Mesendoderm (in vitro differentiated cells): ENCODE data around the gene GHITM.

Source experiments
- DNase-seq: peaks from one replicate; pipeline ENCODE4 v3.0.0; 2013
- H2AK5ac ChIP-seq: 2 replicates; pipeline ENCODE4 v1.6.1; 2013; ENCODE audit warnings: low read length, inconsistent platforms
- H2BK120ac ChIP-seq: 2 replicates; pipeline ENCODE4 v1.6.1; 2013; ENCODE audit warnings: low read depth, mild to moderate bottlenecking, low read length, moderate library complexity, mixed read lengths
- H2BK15ac ChIP-seq: replicated peaks from 2 replicates; pipeline ENCODE4 v1.6.1; 2013; ENCODE audit warnings: low read depth, mild to moderate bottlenecking, moderate library complexity
- H2BK5ac ChIP-seq: 2 replicates; pipeline ENCODE4 v1.6.1; 2013; ENCODE audit warnings: low read length, inconsistent platforms
- H3K18ac ChIP-seq: 2 replicates; pipeline ENCODE4 v1.6.1; 2013; ENCODE audit warnings: mild to moderate bottlenecking, low read length, mixed read lengths
- H3K23ac ChIP-seq: one replicate; pipeline ENCODE4 v1.6.1; 2013; ENCODE audit warnings: low read length
- H3K27ac ChIP-seq: 2 replicates; pipeline ENCODE4 v1.5.1; 2013; ENCODE audit warnings: low read depth, mild to moderate bottlenecking, inconsistent platforms, low read length, moderate library complexity
- H3K27me3 ChIP-seq: 2 replicates; pipeline ENCODE4 v1.6.1; 2013; ENCODE audit warnings: low read length, control low read depth, mild to moderate bottlenecking, inconsistent platforms; ENCODE audit not compliant: insufficient read depth, poor library complexity
- H3K36me3 ChIP-seq: 2 replicates; pipeline ENCODE4 v1.6.1; 2013; ENCODE audit warnings: low read length, inconsistent platforms; ENCODE audit not compliant: control insufficient read depth, insufficient read depth
- H3K4ac ChIP-seq: one replicate; pipeline ENCODE4 v1.6.1; 2013; ENCODE audit warnings: low read depth, mild to moderate bottlenecking, low read length, moderate library complexity
- H3K4me1 ChIP-seq: 2 replicates; pipeline ENCODE4 v1.6.1; 2013; ENCODE audit warnings: low read depth, low read length, inconsistent platforms; ENCODE audit not compliant: control insufficient read depth
- H3K4me2 ChIP-seq: 2 replicates; pipeline ENCODE4 v1.6.1; 2013; ENCODE audit warnings: low read length
- H3K4me3 ChIP-seq: 2 replicates; pipeline ENCODE4 v1.5.1; 2013; ENCODE audit warnings: mild to moderate bottlenecking, low read length
- H3K56ac ChIP-seq: one replicate; pipeline ENCODE4 v1.6.1; 2013; ENCODE audit warnings: low read length
- H3K79me1 ChIP-seq: 2 replicates; pipeline ENCODE4 v1.6.1; 2013; ENCODE audit warnings: low read length, inconsistent platforms
- H3K79me2 ChIP-seq: 2 replicates; pipeline ENCODE4 v1.6.1; 2013; ENCODE audit warnings: mild to moderate bottlenecking, low read length; ENCODE audit not compliant: control insufficient read depth, insufficient read depth
- H3K9ac ChIP-seq: 2 replicates; pipeline ENCODE4 v1.6.1; 2013; ENCODE audit warnings: low read length, inconsistent platforms
- H4K5ac ChIP-seq: one replicate; pipeline ENCODE4 v1.6.1; 2013; ENCODE audit warnings: low read length
- H4K8ac ChIP-seq: one replicate; pipeline ENCODE4 v1.6.1; 2013; ENCODE audit warnings: low read depth, mild to moderate bottlenecking, control low read depth, low read length, moderate library complexity
- WGBS: extraction: QIAGEN DNeasy Blood & Tissue Kit; methylation state at CpG from one replicate; pipeline ENCODE4 v1.1.7; 2013; ENCODE audit warnings: low lambda C conversion rate, missing lambda C conversion rate; ENCODE audit not compliant: insufficient coverage; ENCODE audit errors: extremely low coverage; 5-methylcytosine and 5-hydroxymethylcytosine counted together

Gene GHITM

DNA sequence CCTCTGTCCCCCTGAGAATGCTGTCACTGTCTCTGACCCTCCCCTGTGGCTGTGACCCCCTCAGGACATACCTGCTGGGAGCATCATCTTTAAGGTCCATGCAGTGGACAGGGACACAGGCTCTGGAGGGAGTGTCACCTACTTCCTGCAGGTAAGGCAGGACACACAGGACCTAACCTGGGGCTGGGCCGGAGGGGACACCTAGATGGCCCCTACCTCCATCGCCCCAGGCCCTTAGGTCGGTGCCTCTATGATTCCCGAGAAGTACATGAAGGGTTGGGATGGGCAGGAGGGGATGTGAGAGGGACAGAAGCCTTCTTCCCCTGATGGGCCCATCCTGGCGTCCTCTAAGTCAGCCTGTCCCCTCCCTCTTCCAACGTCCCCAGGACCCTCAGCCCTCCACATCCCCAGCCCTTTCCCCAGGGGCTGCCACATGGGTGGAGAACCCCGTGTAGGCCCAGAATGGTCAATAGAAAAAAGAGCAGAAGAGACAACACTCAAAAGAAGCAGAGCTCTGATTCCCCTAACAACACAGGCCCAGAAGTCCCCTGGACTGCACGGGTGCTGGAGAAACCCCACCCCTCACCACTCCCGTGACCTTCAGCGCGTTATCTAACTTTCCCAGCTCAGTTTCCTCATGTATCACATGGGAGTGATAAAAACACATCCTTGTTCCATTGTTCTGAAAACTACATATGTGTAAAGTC is 61.4 kb downstream of the GHITM start:
- Histone ChIP-seq H3K4me2 (no peak overlapping the region), H2BK5ac (no peak overlapping the region), H3K18ac (no peak overlapping the region), H3K4ac (no peak overlapping the region), H4K5ac (no peak overlapping the region), H3K79me1 (no peaks in the 10 kb centered on the region), H2BK120ac (no peak overlapping the region), H3K23ac (no peak overlapping the region), H3K27me3 (peaks cover 4% of the 10 kb centered on the region), H3K4me3 (no peak overlapping the region), H2BK15ac (no peak overlapping the region), H3K9ac (no peak overlapping the region), H3K4me1 (no peaks in the 10 kb centered on the region), H3K79me2 (no peaks in the 10 kb centered on the region), H2AK5ac (no peak overlapping the region), H3K56ac (no peak overlapping the region), H4K8ac (no peak overlapping the region), H3K36me3 (no peaks in the 10 kb centered on the region), H3K27ac (no peak overlapping the region)
- no peak for DNase-seq
- no CpG with 5 or more reads among the region's 11 CpGs for WGBS

DNA sequence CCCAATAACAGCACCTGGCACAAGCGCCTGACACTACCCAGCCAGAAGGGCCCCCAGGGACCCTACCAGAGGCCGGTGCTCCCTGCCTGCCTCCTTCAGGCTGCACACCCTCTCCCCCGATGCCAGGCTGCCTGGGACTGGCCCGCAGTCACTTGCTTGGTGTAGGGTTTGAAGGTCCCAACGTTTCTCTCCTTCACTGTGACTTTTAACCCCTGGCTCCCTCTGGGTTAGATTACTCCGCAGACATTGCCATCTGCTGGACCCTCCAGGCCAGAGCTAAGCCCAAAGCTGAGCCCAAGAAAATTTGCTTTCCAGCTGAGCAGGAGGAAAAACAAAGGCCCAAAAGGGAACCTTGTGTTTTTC is 61.9 kb downstream of the GHITM start:
- H2BK120ac ChIP-seq = no peak overlapping the region
- no peak overlapping the region for H2AK5ac ChIP-seq
- H3K79me2 ChIP-seq = no peaks in the 10 kb centered on the region
- H3K4me1 ChIP-seq = no peaks in the 10 kb centered on the region
- H3K9ac ChIP-seq = no peak overlapping the region
- no peak overlapping the region for H3K56ac ChIP-seq
- no peak overlapping the region for H2BK5ac ChIP-seq
- H3K4ac ChIP-seq = no peak overlapping the region
- no peak overlapping the region for H3K4me2 ChIP-seq
- no peak overlapping the region for H3K18ac ChIP-seq
- WGBS = no CpG with 5 or more reads among the region's 6 CpGs
- H3K4me3 ChIP-seq = no peak overlapping the region
- no peak overlapping the region for H3K27ac ChIP-seq
- H3K79me1 ChIP-seq = no peaks in the 10 kb centered on the region
- DNase-seq = no peak
- H4K5ac ChIP-seq = no peak overlapping the region
- no peak overlapping the region for H2BK15ac ChIP-seq
- no peak overlapping the region for H3K23ac ChIP-seq
- H3K36me3 ChIP-seq = no peaks in the 10 kb centered on the region
- H3K27me3 ChIP-seq = no peaks in the 10 kb centered on the region
- H4K8ac ChIP-seq = no peak overlapping the region

DNA sequence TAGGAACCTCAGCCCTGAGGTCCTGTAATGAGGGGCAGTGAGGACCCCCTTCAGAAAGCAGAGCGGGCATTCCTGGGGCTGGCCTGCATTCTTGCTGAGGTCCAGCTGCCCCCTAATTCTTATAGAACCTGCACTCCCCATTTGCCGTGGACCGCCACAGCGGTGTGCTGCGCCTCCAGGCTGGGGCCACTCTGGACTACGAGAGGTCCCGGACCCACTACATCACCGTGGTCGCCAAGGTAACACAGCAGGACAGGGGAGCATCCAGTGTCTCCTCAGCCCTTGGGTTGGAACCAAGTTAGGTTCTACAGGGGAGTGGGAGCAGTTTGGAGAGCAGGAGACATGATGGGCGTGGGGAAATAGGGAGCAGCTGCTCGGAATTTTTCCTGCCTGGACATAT is 62.4 kb downstream of the GHITM start:
- Histone ChIP-seq H3K4me2 (no peak overlapping the region), H3K27ac (no peak overlapping the region), H2BK5ac (no peak overlapping the region), H3K56ac (no peak overlapping the region), H3K4me3 (no peak overlapping the region), H4K8ac (no peak overlapping the region), H3K4me1 (no peaks in the 10 kb centered on the region), H3K23ac (no peak overlapping the region), H3K18ac (no peak overlapping the region), H3K79me1 (no peaks in the 10 kb centered on the region), H2BK15ac (no peak overlapping the region), H4K5ac (no peak overlapping the region), H2AK5ac (no peak overlapping the region), H3K9ac (no peak overlapping the region), H3K36me3 (no peaks in the 10 kb centered on the region), H3K79me2 (no peaks in the 10 kb centered on the region), H3K4ac (no peak overlapping the region), H3K27me3 (no peaks in the 10 kb centered on the region), H2BK120ac (no peak overlapping the region)
- no CpG with 5 or more reads among the region's 11 CpGs for WGBS
- DNase-seq = no peak

DNA sequence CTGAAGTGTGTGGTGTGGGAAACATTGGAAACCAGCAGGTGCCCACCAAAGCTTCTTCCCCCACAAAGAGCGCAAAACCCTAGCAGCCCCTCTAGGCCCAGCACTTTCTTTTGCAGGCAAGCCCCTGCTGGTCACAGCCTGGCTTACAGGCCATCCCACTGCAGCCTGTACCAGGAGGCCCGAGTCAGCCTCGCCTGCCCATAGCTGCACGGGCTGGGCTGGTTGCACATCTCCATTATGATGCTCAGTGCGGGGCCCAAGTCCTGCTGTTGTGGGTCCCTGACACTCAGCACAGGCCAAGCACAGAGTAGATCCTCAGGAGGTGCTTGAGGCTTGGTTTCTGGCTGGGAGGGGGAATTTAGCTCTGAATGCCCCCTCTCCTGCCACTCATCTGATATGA is 63.0 kb downstream of the GHITM start:
- Histone ChIP-seq H3K79me1 (no peaks in the 10 kb centered on the region), H2BK5ac (no peak overlapping the region), H3K9ac (no peak overlapping the region), H3K4ac (no peak overlapping the region), H3K23ac (no peak overlapping the region), H2AK5ac (no peak overlapping the region), H2BK15ac (no peak overlapping the region), H3K18ac (no peak overlapping the region), H3K36me3 (no peaks in the 10 kb centered on the region), H3K4me3 (no peak overlapping the region), H3K56ac (no peak overlapping the region), H3K27ac (no peak overlapping the region), H3K79me2 (no peaks in the 10 kb centered on the region), H3K4me1 (no peaks in the 10 kb centered on the region), H2BK120ac (no peak overlapping the region), H3K4me2 (no peak overlapping the region), H4K8ac (no peak overlapping the region), H4K5ac (no peak overlapping the region), H3K27me3 (no peaks in the 10 kb centered on the region)
- DNase-seq = no peak
- no CpG with 5 or more reads among the region's 5 CpGs for WGBS
